Fibroblast of pulmonary artery (primary cell): Measurements from ENCODE around the gene ARL4C.

Source experiments
- DNase-seq: peaks from one replicate; pipeline ENCODE4 v3.0.0-alpha.2; 2010; ENCODE audit warnings: low read depth
- H3K4me3 ChIP-seq: replicated peaks from 2 replicates; pipeline ENCODE4 v1.5.1; 2011; ENCODE audit warnings: low read depth, mild to moderate bottlenecking, control low read depth, low read length, moderate library complexity
- CTCF ChIP-seq: IDR thresholded peaks from 2 replicates; pipeline ENCODE4 v1.5.1; 2011; ENCODE audit warnings: mild to moderate bottlenecking, control low read depth, low read length, inconsistent platforms; ENCODE audit errors: missing control alignments

The ARL4C gene

GRCh38 chr2:234454433-234454832, 42.4 kb downstream of the ARL4C start:
- DNase-seq, result no peak
- TF ChIP-seq CTCF, result no peak
- H3K4me3 ChIP-seq, result no peak overlapping the region

- no peak for DNase-seq
- TF ChIP-seq CTCF, result no peak
- no peak overlapping the region for H3K4me3 ChIP-seq
Measured at GRCh38 chr2:234453216-234453615, 43.7 kb downstream of the ARL4C start.

- no peak overlapping the region for H3K4me3 ChIP-seq
- TF ChIP-seq CTCF, result no peak
- DNase-seq, result peak; percentile 91
Measured at GRCh38 chr2:234451852-234452625, 44.8 kb downstream of the ARL4C start.

GRCh38 chr2:234451242-234451641, 45.6 kb downstream of the ARL4C start:
- TF ChIP-seq CTCF, result no peak
- no peak overlapping the region for H3K4me3 ChIP-seq
- no peak for DNase-seq

GRCh38 chr2:234450431-234451124, 46.3 kb downstream of the ARL4C start:
- DNase-seq, result no peak
- no peak overlapping the region for H3K4me3 ChIP-seq
- TF ChIP-seq CTCF, result no peak

- TF ChIP-seq CTCF, result no peak
- peak; percentile 34 for DNase-seq
- H3K4me3 ChIP-seq, result no peak overlapping the region
Measured at GRCh38 chr2:234448506-234449184, 48.2 kb downstream of the ARL4C start.
